ENCODE data around the gene CDC37. TPM values are rescaled to one million over a fixed set of nuclear protein-coding genes. Genes with fewer than 3 reads are reported as not detected.

CDC37 gene
- polyA plus RNA-seq, 2 of the 4 experiments (the other 2 are of a cell fraction): 152 to 214 TPM

DNA sequence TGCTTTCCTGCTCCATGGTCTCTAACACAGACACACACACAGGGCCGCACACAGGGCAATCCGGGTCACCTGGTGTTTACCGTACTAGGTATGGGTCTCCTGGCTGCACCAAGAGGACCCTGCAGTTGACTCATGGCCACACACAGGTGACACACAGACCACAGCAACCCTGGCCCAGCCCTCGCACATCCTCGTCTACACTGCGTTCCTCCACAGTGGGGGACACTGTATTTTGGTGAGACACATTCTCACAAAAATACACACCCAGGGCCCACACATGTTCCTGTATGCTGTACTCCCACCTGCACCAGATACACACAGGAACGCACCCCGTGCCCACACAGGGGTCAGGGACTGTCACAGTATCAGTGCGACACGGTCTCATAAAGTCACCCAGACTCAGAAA, 29.8 kb upstream of the CDC37 start:
- FAIRE-seq (no peak), ATAC-seq (no peak), DNase-seq (ENCODE audit: low read depth in 1 of 2, low spot score in 1 of 2) (no peak)
- no peak for TF ChIP-seq POLR2A (IDR thresholded peaks at IDR 0.05; ENCODE audit: low read length)
- no peak for TF ChIP-seq HEYL (CRISPR knock-in tag; IDR thresholded peaks at IDR 0.05)
- no peak for TF ChIP-seq FOSL2 (IDR thresholded peaks at IDR 0.05)
- TF ChIP-seq FOSL2 (CRISPR knock-in tag; IDR thresholded peaks at IDR 0.05): no peak
- TF ChIP-seq, protein P1, sequence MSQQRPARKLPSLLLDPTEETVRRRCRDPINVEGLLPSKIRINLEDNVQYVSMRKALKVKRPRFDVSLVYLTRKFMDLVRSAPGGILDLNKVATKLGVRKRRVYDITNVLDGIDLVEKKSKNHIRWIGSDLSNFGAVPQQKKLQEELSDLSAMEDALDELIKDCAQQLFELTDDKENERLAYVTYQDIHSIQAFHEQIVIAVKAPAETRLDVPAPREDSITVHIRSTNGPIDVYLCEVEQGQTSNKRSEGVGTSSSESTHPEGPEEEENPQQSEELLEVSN (IDR thresholded peaks at IDR 0.05; ENCODE audit: borderline replicate concordance, low read depth): no peak
- TF ChIP-seq BHLHE40 (IDR thresholded peaks at IDR 0.05; ENCODE audit: low read depth, low read length): no peak
- TF ChIP-seq PHF8 (IDR thresholded peaks at IDR 0.05; ENCODE audit: borderline replicate concordance, low read depth): no peak
- TF ChIP-seq CHD2 (IDR thresholded peaks at IDR 0.05; ENCODE audit: low read length, partially characterized antibody): no peak
- no peak for TF ChIP-seq SREBF2 (IDR thresholded peaks at IDR 0.05)
- no peak for TF ChIP-seq JUNB (IDR thresholded peaks at IDR 0.05)
- TF ChIP-seq USF2 (IDR thresholded peaks at IDR 0.05): no peak
- Histone ChIP-seq H3K27ac (peak overlapping the region in 1 of 2 experiments; percentile 33; a peak in 1 of 6 replicates), H3K4me1 (peaks cover 14% of the 10 kb centered on the region; the same call in 2 of the 3 replicates), H3K4me2 (no peak overlapping the region), H3K4me3 (no peak overlapping the region), H3K9me3 (no peaks in the 10 kb centered on the region)
- WGBS (ENCODE audit: missing lambda C conversion rate): 86% methylated on average over 10 of the region's 10 CpGs
- ChIA-PET CTCF (interaction anchor here (0.7 to 1.4 kb wide), 3 partner anchors 9 to 25 kb away, joined by 3 to 4 read pairs (median 3); no protein-coding TSS in a partner anchor), POLR2A (no interaction called here)

DNA sequence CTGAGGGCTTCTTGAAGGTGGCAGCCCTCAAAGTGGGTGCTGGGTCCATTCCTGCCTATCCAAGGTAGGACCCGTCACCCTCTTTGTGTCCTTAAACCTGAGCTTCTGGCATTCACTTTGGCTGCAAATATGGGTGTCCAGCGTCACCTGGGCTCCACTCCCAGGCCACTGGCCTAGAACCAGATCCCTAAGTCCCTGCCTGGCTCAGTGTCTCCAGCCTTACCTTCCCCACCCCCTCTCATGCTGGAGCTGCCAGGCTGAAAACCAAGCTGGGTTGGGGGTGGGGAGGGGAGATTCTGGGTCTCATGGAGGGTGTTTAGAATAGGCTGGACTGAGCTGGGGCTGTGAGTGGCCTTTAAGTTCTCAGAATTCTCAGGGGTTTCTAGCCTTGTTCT, 29.4 kb upstream of the CDC37 start:
- Histone ChIP-seq H3K9me3 (no peaks in the 10 kb centered on the region), H3K4me2 (peak overlapping the region; percentile 79; the same call in 1 of the 3 replicates), H3K4me1 (peaks cover 14% of the 10 kb centered on the region; the same call in 2 of the 3 replicates), H3K27ac (peak overlapping the region in 1 of 2 experiments; percentile 88; a peak in 3 of 6 replicates), H3K4me3 (no peak overlapping the region)
- no peak for ATAC-seq
- no peak for DNase-seq (ENCODE audit: low read depth in 1 of 2, low spot score in 1 of 2)
- no peak for FAIRE-seq
- POLR2A ChIA-PET: no interaction called here
- WGBS (ENCODE audit: missing lambda C conversion rate): no CpG with 5 or more reads among the region's 2 CpGs
- TF ChIP-seq RAD21 (conservative IDR thresholded peaks at IDR 0.05 in 1 of 2, IDR thresholded peaks at IDR 0.05 in 1 of 2): no peak
- TF ChIP-seq, protein P2, sequence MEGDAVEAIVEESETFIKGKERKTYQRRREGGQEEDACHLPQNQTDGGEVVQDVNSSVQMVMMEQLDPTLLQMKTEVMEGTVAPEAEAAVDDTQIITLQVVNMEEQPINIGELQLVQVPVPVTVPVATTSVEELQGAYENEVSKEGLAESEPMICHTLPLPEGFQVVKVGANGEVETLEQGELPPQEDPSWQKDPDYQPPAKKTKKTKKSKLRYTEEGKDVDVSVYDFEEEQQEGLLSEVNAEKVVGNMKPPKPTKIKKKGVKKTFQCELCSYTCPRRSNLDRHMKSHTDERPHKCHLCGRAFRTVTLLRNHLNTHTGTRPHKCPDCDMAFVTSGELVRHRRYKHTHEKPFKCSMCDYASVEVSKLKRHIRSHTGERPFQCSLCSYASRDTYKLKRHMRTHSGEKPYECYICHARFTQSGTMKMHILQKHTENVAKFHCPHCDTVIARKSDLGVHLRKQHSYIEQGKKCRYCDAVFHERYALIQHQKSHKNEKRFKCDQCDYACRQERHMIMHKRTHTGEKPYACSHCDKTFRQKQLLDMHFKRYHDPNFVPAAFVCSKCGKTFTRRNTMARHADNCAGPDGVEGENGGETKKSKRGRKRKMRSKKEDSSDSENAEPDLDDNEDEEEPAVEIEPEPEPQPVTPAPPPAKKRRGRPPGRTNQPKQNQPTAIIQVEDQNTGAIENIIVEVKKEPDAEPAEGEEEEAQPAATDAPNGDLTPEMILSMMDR (IDR thresholded peaks at IDR 0.05): no peak
- TF ChIP-seq JUNB (IDR thresholded peaks at IDR 0.05): no peak
- TF ChIP-seq MAX (IDR thresholded peaks at IDR 0.05): no peak
- no peak for TF ChIP-seq BHLHE40 (IDR thresholded peaks at IDR 0.05; ENCODE audit: low read depth, low read length)
- TF ChIP-seq SREBF2 (IDR thresholded peaks at IDR 0.05): no peak
- no peak for TF ChIP-seq POLR2AphosphoS2 (conservative IDR thresholded peaks at IDR 0.05; ENCODE audit: low read length)
- CTCF ChIA-PET: interaction anchor here (0.7 to 1.4 kb wide), 3 partner anchors 8 to 24 kb away, joined by 3 read pairs; no protein-coding TSS in a partner anchor

DNA sequence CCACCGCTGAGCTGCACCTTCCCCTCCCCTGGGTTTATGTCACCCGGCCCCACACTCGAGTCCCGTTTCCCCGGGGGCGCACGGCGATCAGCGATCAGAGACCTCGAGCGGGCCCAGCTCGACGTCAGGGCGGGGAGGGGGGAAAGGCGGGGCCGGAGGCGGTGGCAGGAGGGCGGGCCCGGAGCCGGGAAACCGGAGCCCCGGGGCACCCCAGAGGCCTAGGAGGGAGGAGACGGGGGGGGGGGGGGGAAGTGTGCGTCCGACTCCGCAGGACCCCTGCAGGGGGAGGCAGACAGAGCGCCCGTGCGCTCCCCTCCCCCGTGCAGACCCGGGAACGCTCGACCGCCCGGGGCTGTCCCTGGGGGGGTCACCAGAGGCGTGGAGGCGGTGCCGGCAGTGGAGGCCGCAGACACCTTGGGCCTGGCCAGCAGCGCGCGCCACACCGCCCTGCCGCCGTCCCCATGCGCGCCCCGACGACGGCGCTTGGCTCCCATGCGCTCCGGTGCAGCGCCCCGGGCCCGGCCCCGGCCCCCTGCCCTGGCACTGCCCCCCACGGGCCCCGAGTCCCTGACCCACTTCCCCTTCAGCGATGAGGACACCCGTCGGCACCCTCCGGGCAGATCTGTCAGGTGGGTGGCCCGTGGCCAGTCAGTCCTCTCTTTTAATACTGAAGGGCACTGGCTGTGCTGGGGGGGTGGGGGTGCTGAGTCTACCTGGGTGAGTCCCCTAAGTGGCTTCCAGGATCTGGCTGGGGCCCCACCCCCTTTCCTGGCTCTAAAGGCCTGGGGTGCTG, 28.8 kb upstream of the CDC37 start:
- peak overlapping the region; percentile 79 for H3K4me2 ChIP-seq
- 74% methylated on average over 19 of the region's 64 CpGs for WGBS (ENCODE audit: missing lambda C conversion rate)
- no peak for DNase-seq (ENCODE audit: low read depth in 1 of 2, low spot score in 1 of 2)

More for the DNA sequence above, 28.8 kb upstream of the CDC37 start:
- ChIA-PET POLR2A (no interaction called here), CTCF (interaction anchor here (1.1 kb wide), 1 partner anchor 9 kb away, joined by 3 read pairs; no protein-coding TSS in a partner anchor)
- Histone ChIP-seq H3K4me3 (peak overlapping the region; percentile 50; the same call in 2 of the 3 replicates), H3K9me3 (no peaks in the 10 kb centered on the region), H3K4me1 (peaks cover 14% of the 10 kb centered on the region; the same call in 2 of the 3 replicates), H3K27ac (peak overlapping the region; percentile 30 to 88; a peak in 3 of 6 replicates)
- FAIRE-seq: no peak
- ATAC-seq: peak in 1 of 2 experiments; percentile 42; a peak in 2 of 6 replicates
- TF ChIP-seq EHMT2 (IDR thresholded peaks at IDR 0.05; ENCODE audit: low read depth) (no peak), BHLHE40 (IDR thresholded peaks at IDR 0.05; ENCODE audit: low read depth, low read length) (no peak), SMC3 (IDR thresholded peaks at IDR 0.05) (no peak), FOSB (CRISPR knock-in tag; IDR thresholded peaks at IDR 0.05) (no peak), HDAC2 (IDR thresholded peaks at IDR 0.05) (no peak), FOXS1 (CRISPR knock-in tag; IDR thresholded peaks at IDR 0.05) (no peak), MAZ (IDR thresholded peaks at IDR 0.05; ENCODE audit: borderline replicate concordance, low read depth, low read length) (no peak), EHF (CRISPR knock-in tag; IDR thresholded peaks at IDR 0.05) (no peak), CBX8 (IDR thresholded peaks at IDR 0.05) (no peak), KDM1A (IDR thresholded peaks at IDR 0.05; ENCODE audit: low read depth) (no peak), CBX2 (IDR thresholded peaks at IDR 0.05; ENCODE audit: borderline replicate concordance, low read depth) (no peak), NPAS2 (CRISPR knock-in tag; IDR thresholded peaks at IDR 0.05; ENCODE audit: borderline replicate concordance) (no peak), RARB (CRISPR knock-in tag; IDR thresholded peaks at IDR 0.05) (no peak)
